ENCODE data around the gene PRIM2. TPM values are rescaled to one million over a fixed set of nuclear protein-coding genes. Genes with fewer than 3 reads are reported as not detected.
A peak's percentile ranks its signal among the peaks of the same experiment; 100 is the strongest.
"Not testable (repeated sequence)": the region's sequence is repeated elsewhere in the genome, so short reads cannot be mapped to it uniquely, and the experiment has no call there.

PRIM2 gene
- total RNA-seq, 1 donor: 80.2 TPM

- not testable (repeated sequence) for DNase-seq (ENCODE audit: low read depth); H3K4me3 ChIP-seq (ENCODE audit: low read depth, low read length)
Observed at GRCh38 chr6:57529755-57530154, 212.3 kb downstream of the PRIM2 start.

DNA sequence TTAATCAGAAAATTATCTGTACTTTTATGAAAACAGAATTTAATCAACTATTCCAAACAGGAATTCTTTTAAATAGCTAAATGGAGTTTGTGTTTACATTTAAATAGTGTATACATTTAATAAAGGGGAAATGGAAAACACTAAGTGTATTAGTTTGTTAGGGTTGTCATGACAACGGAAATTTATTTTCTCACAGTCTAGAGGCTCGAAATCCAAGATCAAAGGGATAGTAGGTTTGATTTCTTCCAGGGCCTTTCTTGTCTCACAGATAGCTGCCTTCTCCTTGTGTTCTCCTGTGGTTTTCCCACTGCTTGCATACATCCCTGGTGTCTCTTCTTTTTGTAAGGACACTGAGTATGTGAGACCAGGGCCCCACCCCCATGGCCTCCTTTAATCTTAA lies 215.2 kb downstream of the PRIM2 start:
- H3K4me3 ChIP-seq (ENCODE audit: low read depth, low read length); DNase-seq (ENCODE audit: low read depth): not testable (repeated sequence)

DNA sequence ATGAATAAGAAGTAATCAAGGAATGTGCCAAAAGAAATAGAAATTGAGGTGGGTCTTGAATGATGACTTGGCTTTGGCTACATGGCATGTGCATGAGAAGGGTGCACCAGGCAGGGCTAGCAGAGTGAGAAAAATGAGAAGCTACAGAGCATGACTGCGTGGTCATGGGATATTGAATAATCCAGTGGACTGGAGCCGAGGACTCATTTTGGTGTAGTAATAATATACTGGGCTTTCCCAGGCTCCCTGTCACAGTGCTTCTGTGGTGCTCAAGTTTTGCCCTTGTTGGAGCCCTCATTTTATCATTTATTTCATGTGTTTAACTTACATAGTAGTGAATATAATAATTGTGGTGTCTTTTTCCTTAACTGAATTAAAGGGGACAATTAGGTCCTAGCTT lies 217.7 kb downstream of the PRIM2 start:
- not testable (repeated sequence) for H3K4me3 ChIP-seq (ENCODE audit: low read depth, low read length)
- DNase-seq (ENCODE audit: low read depth): peak; percentile 2

- DNase-seq (ENCODE audit: low read depth): peak; percentile 79
- not testable (repeated sequence) for H3K4me3 ChIP-seq (ENCODE audit: low read depth, low read length)
- peak; percentile 53 for TF ChIP-seq CTCF (IDR thresholded peaks at IDR 0.05; ENCODE audit: insufficient read depth, low read length)
Observed at GRCh38 chr6:57535994-57536393, 218.6 kb downstream of the PRIM2 start.

GRCh38 chr6:57537916-57538315 lies 220.5 kb downstream of the PRIM2 start:
- not testable (repeated sequence) for DNase-seq (ENCODE audit: low read depth)

DNA sequence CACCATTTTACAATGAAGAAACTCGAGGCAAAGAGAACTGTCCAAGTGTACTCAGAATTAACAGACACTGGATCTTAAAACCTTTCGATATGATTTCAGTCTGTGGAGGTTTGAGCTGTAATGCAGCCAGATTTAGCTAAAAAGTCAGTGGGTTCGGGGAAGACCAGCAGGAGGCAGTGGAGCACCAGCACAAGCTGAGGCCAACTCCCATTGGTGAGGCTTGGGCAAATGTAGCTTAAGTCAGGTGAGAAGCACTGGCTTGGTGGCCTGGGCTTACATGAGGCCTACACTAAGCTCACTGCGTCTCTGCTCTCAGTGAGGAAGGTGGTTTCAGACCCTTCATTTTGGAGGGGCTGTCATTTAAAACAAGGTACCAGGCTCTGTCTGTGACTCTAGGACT lies 234.5 kb downstream of the PRIM2 start:
- H3K4me3 ChIP-seq (ENCODE audit: low read depth, low read length); DNase-seq (ENCODE audit: low read depth): not testable (repeated sequence)

More at GRCh38 chr6:57537916-57538315, 220.5 kb downstream of the PRIM2 start:
- H3K4me3 ChIP-seq (ENCODE audit: low read depth, low read length): not testable (repeated sequence)

- not testable (repeated sequence) for DNase-seq (ENCODE audit: low read depth); H3K4me3 ChIP-seq (ENCODE audit: low read depth, low read length)
Observed at GRCh38 chr6:57557855-57558254, 240.4 kb downstream of the PRIM2 start.

- H3K4me3 ChIP-seq (ENCODE audit: low read depth, low read length); DNase-seq (ENCODE audit: low read depth): not testable (repeated sequence)
Observed at GRCh38 chr6:57559170-57559569, 241.7 kb downstream of the PRIM2 start.

DNA sequence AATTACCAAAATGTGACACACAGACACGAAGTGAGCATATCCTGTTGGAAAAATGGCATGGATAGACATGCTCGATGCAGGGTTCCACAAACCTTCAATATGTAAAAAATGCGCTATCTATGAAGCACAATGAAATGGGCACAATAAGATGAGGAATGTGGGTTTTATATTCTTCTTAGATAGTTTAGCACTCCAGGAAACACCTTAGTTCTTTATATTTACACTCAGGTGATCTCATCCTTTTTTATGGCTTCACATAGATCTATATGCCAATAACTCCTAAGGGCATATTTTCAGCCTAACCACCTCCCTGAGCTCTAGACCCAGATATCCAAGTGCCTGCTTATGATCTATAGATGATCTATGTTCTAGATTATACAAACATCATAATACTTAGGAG lies 244.8 kb downstream of the PRIM2 start:
- DNase-seq (ENCODE audit: low read depth); H3K4me3 ChIP-seq (ENCODE audit: low read depth, low read length): not testable (repeated sequence)

GRCh38 chr6:57572119-57572518 lies 254.7 kb downstream of the PRIM2 start:
- not testable (repeated sequence) for H3K4me3 ChIP-seq (ENCODE audit: low read depth, low read length)
- peak; percentile 8 for DNase-seq (ENCODE audit: low read depth)

GRCh38 chr6:57572844-57573243 lies 255.4 kb downstream of the PRIM2 start:
- not testable (repeated sequence) for DNase-seq (ENCODE audit: low read depth); H3K4me3 ChIP-seq (ENCODE audit: low read depth, low read length)

DNA sequence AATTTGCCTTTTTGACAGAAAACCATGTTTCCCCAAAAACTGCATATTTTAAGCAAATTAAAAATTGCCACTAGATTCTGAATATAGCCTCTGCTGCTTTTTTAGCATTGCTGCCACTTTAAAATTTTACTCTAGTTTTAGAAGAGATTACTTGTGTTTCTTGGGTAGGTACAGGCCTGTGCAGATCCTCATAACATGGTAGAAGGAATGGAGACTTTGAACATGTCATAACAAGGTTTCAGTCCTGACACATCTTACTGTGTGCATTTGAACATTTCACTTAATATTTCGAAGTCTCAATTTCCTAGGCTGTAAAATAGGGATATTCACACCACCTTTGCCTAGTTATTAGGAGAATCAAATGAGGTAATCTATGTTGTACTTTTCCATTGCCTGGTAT lies 259.6 kb downstream of the PRIM2 start:
- not testable (repeated sequence) for H3K4me3 ChIP-seq (ENCODE audit: low read depth, low read length); DNase-seq (ENCODE audit: low read depth)

- peak; percentile 37 for TF ChIP-seq CTCF (IDR thresholded peaks at IDR 0.05; ENCODE audit: insufficient read depth, low read length)
- not testable (repeated sequence) for H3K4me3 ChIP-seq (ENCODE audit: low read depth, low read length)
- peak; percentile 31 for DNase-seq (ENCODE audit: low read depth)
Observed at GRCh38 chr6:57579489-57579888, 262.1 kb downstream of the PRIM2 start.

DNA sequence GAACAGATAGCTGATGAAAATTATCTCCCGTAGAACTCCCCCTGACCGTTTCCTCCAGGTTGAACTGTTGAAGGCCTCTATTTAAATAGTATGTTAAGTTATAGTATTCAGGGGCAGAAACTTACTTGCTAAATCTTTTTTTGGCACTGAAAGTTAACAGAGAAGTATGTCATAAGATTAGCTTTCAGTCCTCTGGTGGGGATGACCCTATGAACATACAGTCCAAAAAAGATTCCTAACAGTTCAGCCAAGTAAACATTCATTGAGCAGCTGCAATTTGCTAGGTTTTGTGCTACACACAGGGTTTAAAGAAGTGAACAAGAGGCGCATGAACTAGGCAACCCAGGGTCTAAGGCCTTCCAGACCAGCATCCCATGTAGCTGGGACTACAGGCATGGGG lies 264.2 kb downstream of the PRIM2 start:
- DNase-seq (ENCODE audit: low read depth); H3K4me3 ChIP-seq (ENCODE audit: low read depth, low read length): not testable (repeated sequence)

- DNase-seq (ENCODE audit: low read depth): peak; percentile 71
- not testable (repeated sequence) for H3K4me3 ChIP-seq (ENCODE audit: low read depth, low read length)
Observed at GRCh38 chr6:57601105-57601504, 283.7 kb downstream of the PRIM2 start.

DNA sequence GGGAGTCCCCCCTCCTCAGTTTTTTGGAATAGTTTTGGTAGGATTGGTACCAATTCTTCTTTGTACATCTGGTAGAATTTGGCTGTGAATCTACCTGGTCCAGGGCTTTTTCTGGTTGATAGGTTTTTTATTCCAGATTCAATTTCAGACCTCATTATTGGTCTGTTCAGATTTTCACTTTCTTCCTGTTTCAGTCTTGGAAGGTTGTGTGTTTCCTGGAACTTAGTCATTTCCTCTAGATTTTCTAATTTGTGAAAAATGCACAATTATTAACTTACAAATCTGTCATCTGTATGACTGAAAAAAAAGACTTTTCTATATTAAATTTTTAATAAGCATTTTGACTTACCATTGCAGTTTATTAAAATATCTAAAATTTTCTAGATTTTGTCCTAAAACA lies 287.9 kb downstream of the PRIM2 start:
- H3K4me3 ChIP-seq (ENCODE audit: low read depth, low read length); DNase-seq (ENCODE audit: low read depth): not testable (repeated sequence)

DNA sequence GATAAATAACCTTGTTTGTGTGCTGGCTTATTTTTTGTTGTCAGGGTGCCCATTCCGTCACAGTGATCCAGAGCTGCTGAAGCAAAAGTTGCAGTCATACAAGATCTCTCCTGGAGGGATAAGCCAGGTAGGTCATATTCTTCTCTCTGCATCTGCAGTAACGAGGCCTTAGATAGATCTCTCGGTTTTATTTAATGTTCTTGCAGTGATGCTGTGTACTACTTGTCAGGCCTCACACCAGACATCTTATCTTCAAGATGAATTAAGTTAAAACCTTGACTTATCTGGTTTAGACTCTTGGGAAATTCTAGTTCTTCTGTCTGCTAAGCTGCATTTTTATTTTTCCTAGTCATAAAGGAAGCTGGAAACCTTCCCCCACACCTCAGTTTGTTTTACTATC lies 288.9 kb downstream of the PRIM2 start:
- DNase-seq (ENCODE audit: low read depth); H3K4me3 ChIP-seq (ENCODE audit: low read depth, low read length): not testable (repeated sequence)

- DNase-seq (ENCODE audit: low read depth); H3K4me3 ChIP-seq (ENCODE audit: low read depth, low read length): not testable (repeated sequence)
Observed at GRCh38 chr6:57610612-57611011, 293.2 kb downstream of the PRIM2 start.
